HEK293 (cell line): ENCODE measurements around the gene PIGX.

ENCODE experiments used
- CTCF ChIA-PET: fragments of 350-600 bp; formaldehyde crosslinking; extraction: SDS; loops from one replicate; lab custom pipeline; 2021; ENCODE audit warnings: antibody characterized with exemption; lab: Yijun Ruan, JAX
- POLR2A ChIA-PET: fragments of 300-600 bp; formaldehyde crosslinking; extraction: SDS; loops from one replicate; lab custom pipeline; 2020; ENCODE audit warnings: antibody characterized with exemption, inconsistent platforms; lab: Yijun Ruan, JAX
- H3K27ac ChIP-seq: fragments of 200-500 bp; sonication (Bioruptor generic); 2 replicates; pipeline ENCODE4 v1.5.1; 2014; ENCODE audit warnings: low read depth, low read length, control low read depth, inconsistent platforms; ENCODE audit errors: extremely low read depth
- H3K36me3 ChIP-seq, 2 experiments: fragments of 200-500 bp in 1 of 2; sonication (Bioruptor generic) in 1 of 2; 1 replicate in 1 of 2; 2 replicates in 1 of 2; pipeline ENCODE4 v1.5.1; 2014 to 2017; ENCODE audit warnings: inconsistent platforms in 2 of 2, low read length in 2 of 2; ENCODE audit not compliant: control insufficient read depth in 2 of 2, insufficient read depth in 1 of 2
- H3K4me1 ChIP-seq: fragments of 200-500 bp; sonication (Bioruptor generic); 2 replicates; pipeline ENCODE4 v1.5.1; 2014; ENCODE audit warnings: mild to moderate bottlenecking, low read length, inconsistent platforms; ENCODE audit not compliant: control insufficient read depth, insufficient read depth
- H3K4me3 ChIP-seq: 2 replicates; pipeline ENCODE4 v1.5.1; 2011; ENCODE audit warnings: low read depth, mild to moderate bottlenecking, control low read depth, low read length, moderate library complexity
- H3K9me3 ChIP-seq: fragments of 200-500 bp; sonication (Bioruptor generic); 2 replicates; pipeline ENCODE4 v1.5.1; 2014; ENCODE audit warnings: low read depth, low read length, inconsistent platforms; ENCODE audit not compliant: control insufficient read depth, insufficient read depth
- ELK4 ChIP-seq: IDR thresholded peaks from 2 replicates; pipeline ENCODE4 v1.6.1; 2011; ENCODE audit warnings: mild to moderate bottlenecking, low read depth, low read length, borderline replicate concordance
- GLI2 ChIP-seq: fragments of 450-650 bp; formaldehyde crosslinking; IDR thresholded peaks from 2 replicates; pipeline ENCODE4; 2017; ENCODE audit warnings: missing biosample characterization, missing genetic modification characterization, low read depth, borderline replicate concordance
- OSR2 ChIP-seq: fragments of 450-650 bp; formaldehyde crosslinking; IDR thresholded peaks from 2 replicates; pipeline ENCODE4 v1.5.1; 2016; ENCODE audit warnings: missing biosample characterization, missing genetic modification characterization
- PATZ1 ChIP-seq: fragments of 450-650 bp; formaldehyde crosslinking; IDR thresholded peaks from 2 replicates; pipeline ENCODE4 v1.5.1; 2016; ENCODE audit warnings: missing biosample characterization, missing genetic modification characterization
- PRDM10 ChIP-seq: fragments of 450-650 bp; formaldehyde crosslinking; IDR thresholded peaks from 2 replicates; pipeline ENCODE4 v1.5.1; 2016; ENCODE audit warnings: missing biosample characterization, missing genetic modification characterization
- REPIN1 ChIP-seq: fragments of 450-650 bp; formaldehyde crosslinking; IDR thresholded peaks from 2 replicates; pipeline ENCODE4 v1.5.1; 2017; ENCODE audit warnings: missing biosample characterization, missing genetic modification characterization, low read depth
- SP3 ChIP-seq: fragments of 450-650 bp; formaldehyde crosslinking; IDR thresholded peaks from 2 replicates; pipeline ENCODE4 v1.5.1; 2016; ENCODE audit warnings: missing biosample characterization, missing genetic modification characterization
- TCF7L2 ChIP-seq: IDR thresholded peaks from 2 replicates; pipeline ENCODE4 v1.6.1; 2011; ENCODE audit warnings: low read depth, mild to moderate bottlenecking, inconsistent platforms, low read length, moderate library complexity, borderline replicate concordance
- WT1 ChIP-seq: fragments of 450-650 bp; formaldehyde crosslinking; IDR thresholded peaks from 2 replicates; pipeline ENCODE4 v1.5.1; 2016; ENCODE audit warnings: missing biosample characterization, missing genetic modification characterization
- ZBTB17 ChIP-seq: fragments of 450-650 bp; formaldehyde crosslinking; IDR thresholded peaks from 2 replicates; pipeline ENCODE4 v1.5.1; 2016; ENCODE audit warnings: missing biosample characterization, missing genetic modification characterization
- ZBTB21 ChIP-seq: fragments of 450-650 bp; formaldehyde crosslinking; IDR thresholded peaks from 2 replicates; pipeline ENCODE4 v1.5.1; 2017; ENCODE audit warnings: missing biosample characterization, missing genetic modification characterization
- ZBTB44 ChIP-seq: fragments of 450-650 bp; IDR thresholded peaks from 2 replicates; pipeline ENCODE4 v1.5.1; 2018; ENCODE audit warnings: missing biosample characterization, mild to moderate bottlenecking, missing genetic modification characterization
- ZBTB49 ChIP-seq: fragments of 450-650 bp; formaldehyde crosslinking; IDR thresholded peaks from 2 replicates; pipeline ENCODE4 v1.5.1; 2016; ENCODE audit warnings: missing biosample characterization, missing genetic modification characterization, low read depth
- ZNF354C ChIP-seq: fragments of 450-650 bp; formaldehyde crosslinking; IDR thresholded peaks from 2 replicates; pipeline ENCODE4 v1.5.1; 2016; ENCODE audit warnings: missing biosample characterization, missing genetic modification characterization, low read depth, borderline replicate concordance
- ZNF510 ChIP-seq: fragments of 450-650 bp; formaldehyde crosslinking; IDR thresholded peaks from 2 replicates; pipeline ENCODE4 v1.5.1; 2018; ENCODE audit warnings: mild to moderate bottlenecking, missing genetic modification characterization, missing biosample characterization; ENCODE audit not compliant: insufficient replicate concordance
- ZNF555 ChIP-seq: fragments of 450-650 bp; formaldehyde crosslinking; conservative IDR thresholded peaks from 2 replicates; pipeline ENCODE4 v1.5.1; 2017; ENCODE audit warnings: missing biosample characterization, mild to moderate bottlenecking, missing genetic modification characterization, inconsistent platforms
- ZNF561 ChIP-seq: fragments of 450-650 bp; IDR thresholded peaks from 2 replicates; pipeline ENCODE4 v1.5.1; 2018; ENCODE audit warnings: missing biosample characterization, missing genetic modification characterization, borderline replicate concordance
- ZNF596 ChIP-seq: fragments of 450-650 bp; IDR thresholded peaks from 2 replicates; pipeline ENCODE4 v1.5.0; 2018; ENCODE audit warnings: missing biosample characterization, mild to moderate bottlenecking, missing genetic modification characterization, moderate library complexity
- ZNF645 ChIP-seq: fragments of 450-650 bp; formaldehyde crosslinking; IDR thresholded peaks from 2 replicates; pipeline ENCODE4; 2016; ENCODE audit warnings: missing biosample characterization, missing genetic modification characterization
- ZNF843 ChIP-seq: fragments of 450-650 bp; formaldehyde crosslinking; IDR thresholded peaks from 2 replicates; pipeline ENCODE4 v1.5.1; 2016; ENCODE audit warnings: missing biosample characterization, missing genetic modification characterization
- ZSCAN30 ChIP-seq: fragments of 450-650 bp; IDR thresholded peaks from 2 replicates; pipeline ENCODE4 v1.5.1; 2018; ENCODE audit warnings: missing biosample characterization, mild to moderate bottlenecking, missing genetic modification characterization, moderate library complexity

PIGX gene

GRCh38 chr3:196711838-196712513 is at the start of gene PIGX, which contains the start of gene CEP19:
Gene PIGX, plus strand, starts transcription at chr3:196712377.
Gene CEP19, minus strand, starts transcription at chr3:196712250. Its CDS starts 3,593 bp downstream, at chr3:196708657.
- 0 out of 2 replicates have a peak, but pooled peaks cover 6% of the 10 kb centered on the region for H3K4me1 ChIP-seq
- H3K27ac ChIP-seq: peak within 1 kb of the TSS; percentile 75
- peak within 1 kb of the TSS; percentile 92 for H3K4me3 ChIP-seq
- CTCF ChIA-PET: no interaction called here
- no peaks in the 10 kb centered on the region for H3K9me3 ChIP-seq
- POLR2A ChIA-PET: interaction anchor here (0.9 to 3.5 kb wide), 4 partner anchors 22 to 157 kb away, joined by 3 to 21 read pairs (median 6); partner anchors contain the start of genes FBXO45, PAK2 and WDR53
- no peaks in the 10 kb centered on the region for H3K36me3 ChIP-seq
- TF ChIP-seq ZNF510: no peak
- peak; percentile 95 for TF ChIP-seq ZNF561 (tag by site-specific recombination)
- TF ChIP-seq WT1 (tag by site-specific recombination): no peak
- no peak for TF ChIP-seq ZBTB49
- TF ChIP-seq ZBTB17 (tag by site-specific recombination): peak; percentile 78
- TF ChIP-seq ZSCAN30 (tag by site-specific recombination): peak; percentile 69
- TF ChIP-seq REPIN1 (tag by site-specific recombination): no peak
- no peak for TF ChIP-seq ZNF555 (tag by site-specific recombination)
- TF ChIP-seq ZNF843: no peak
- no peak for TF ChIP-seq GLI2
- no peak for TF ChIP-seq ZNF645 (tag by site-specific recombination)
- no peak for TF ChIP-seq OSR2
- TF ChIP-seq ZNF596 (tag by site-specific recombination): no peak
- peak; percentile 78 for TF ChIP-seq PRDM10 (tag by site-specific recombination)
- peak; percentile 73 for TF ChIP-seq PATZ1 (tag by site-specific recombination)
- peak; percentile 59 for TF ChIP-seq SP3 (tag by site-specific recombination)
- no peak for TF ChIP-seq ZBTB21 (tag by site-specific recombination)
- TF ChIP-seq ZNF354C (tag by site-specific recombination): no peak
- TF ChIP-seq ZBTB44 (tag by site-specific recombination): no peak
- no peak for TF ChIP-seq TCF7L2
- TF ChIP-seq ELK4: no peak
